ENCODE measurements around the gene CRYAB.

The CRYAB gene

GRCh38 chr11:111923351-111923788 is 11.8 kb upstream of the CRYAB start:
- DNase-seq (ENCODE audit: insufficient read length, low spot score) = no peak
- no peak for FAIRE-seq
- no peak for TF ChIP-seq CTCF (IDR thresholded peaks at IDR 0.05; ENCODE audit: insufficient read depth, missing control alignments)

- DNase-seq (ENCODE audit: insufficient read length, low spot score) (no peak), FAIRE-seq (no peak)
- TF ChIP-seq CTCF (IDR thresholded peaks at IDR 0.05; ENCODE audit: insufficient read depth, missing control alignments) = no peak
These were observed 11.2 kb upstream of the CRYAB start for GRCh38 chr11:111922803-111923202.

- no peak for FAIRE-seq
- no peak for DNase-seq (ENCODE audit: insufficient read length, low spot score)
- no peak for TF ChIP-seq CTCF (IDR thresholded peaks at IDR 0.05; ENCODE audit: insufficient read depth, missing control alignments)
These were observed 10.1 kb upstream of the CRYAB start for GRCh38 chr11:111921541-111922230.

GRCh38 chr11:111920908-111921307 is 9.3 kb upstream of the CRYAB start:
- no peak for DNase-seq (ENCODE audit: insufficient read length, low spot score)
- no peak for TF ChIP-seq CTCF (IDR thresholded peaks at IDR 0.05; ENCODE audit: insufficient read depth, missing control alignments)
- no peak for FAIRE-seq

GRCh38 chr11:111918390-111919256 is 7.1 kb upstream of the CRYAB start, which contains the start of gene C11orf52:
C11orf52 (plus strand) TSS chr11:111918913; CDS start chr11:111918973, 60 bp downstream.
- DNase-seq (ENCODE audit: insufficient read length, low spot score) (no peak), FAIRE-seq (no peak)
- TF ChIP-seq CTCF (IDR thresholded peaks at IDR 0.05; ENCODE audit: insufficient read depth, missing control alignments) = no peak

- no peak for DNase-seq (ENCODE audit: insufficient read length, low spot score)
- no peak for TF ChIP-seq CTCF (IDR thresholded peaks at IDR 0.05; ENCODE audit: insufficient read depth, missing control alignments)
- FAIRE-seq = no peak
These were observed 6.2 kb upstream of the CRYAB start for GRCh38 chr11:111917788-111918187.
